Thyroid gland (tissue), 4 donors: ENCODE data around the gene PCSK7. TPM values are rescaled to one million over a fixed set of nuclear protein-coding genes. Genes with fewer than 3 reads are reported as not detected.

Experiments
- DNase-seq, 2 donors: peaks; one replicate each; pipeline ENCODE4 v3.0.0-alpha.2; 2019
- H3K27ac ChIP-seq, 3 donors: fragments of 200-600 bp; sonication (generic); 1 replicate in 2 of 3; 2 replicates in 1 of 3; pipeline ENCODE4 v1.5.1; 2016 to 2019; ENCODE audit warnings: mild to moderate bottlenecking in 1 of 3, moderate library complexity in 1 of 3
- H3K27me3 ChIP-seq: fragments of 200-600 bp; sonication (generic); one replicate; pipeline ENCODE4 v1.5.1; 2019
- H3K36me3 ChIP-seq, 2 donors: fragments of 200-600 bp; sonication (generic); one replicate each; pipeline ENCODE4 v1.5.1; 2016 to 2019
- H3K4me1 ChIP-seq, 2 donors: fragments of 200-600 bp; sonication (generic); one replicate each; pipeline ENCODE4 v1.5.1; 2017 to 2019
- H3K4me3 ChIP-seq, 3 donors: fragments of 200-600 bp; sonication (generic); replicated peaks in 1 of 3; 1 replicate in 2 of 3; 2 replicates in 1 of 3; pipeline ENCODE4 v1.5.1; 2016; ENCODE audit warnings: mild to moderate bottlenecking in 1 of 3
- H3K9me3 ChIP-seq: fragments of 200-600 bp; sonication (generic); one replicate; pipeline ENCODE4 v1.5.1; 2017
- POLR2A ChIP-seq, 2 donors: fragments of 450-650 bp; IDR thresholded peaks; one replicate each; pipeline ENCODE4 v1.6.1; 2017; ENCODE audit warnings: antibody characterized with exemption in 2 of 2, mild to moderate bottlenecking in 2 of 2, moderate library complexity in 1 of 2
- WGBS, 2 donors: methylation state at CpG; one replicate each; pipeline ENCODE4 v1.1.5; 2017; 5-methylcytosine and 5-hydroxymethylcytosine counted together
- intact Hi-C: fragments of 100-400 bp; cut with DNase I; formaldehyde crosslinking; loops from one replicate; pipeline ENCODE4 v1.15.1; 2023
- total RNA-seq, 4 donors: library from RNA; depleted of rRNA; stranded (reverse); fragments of >200 nt; gene quantifications; one replicate each; pipeline ENCODE4 v1.2.3, GENCODE V29; 2016
- TF ChIP-seq, protein P1 (sequence below), 6 experiments: fragments of 200-600 bp in 3 of 6; fragments of 450-650 bp in 3 of 6; sonication (generic) in 3 of 6; IDR thresholded peaks; one replicate each; pipeline ENCODE4 v1.5.1; 2016 to 2019; ENCODE audit warnings: antibody characterized with exemption in 6 of 6, mild to moderate bottlenecking in 2 of 6, inconsistent platforms in 1 of 6, moderate library complexity in 1 of 6

PCSK7 gene
- total RNA-seq, 4 donors from 2014 or later = 36.1 to 61.1 (median 47.5) TPM

DNA sequence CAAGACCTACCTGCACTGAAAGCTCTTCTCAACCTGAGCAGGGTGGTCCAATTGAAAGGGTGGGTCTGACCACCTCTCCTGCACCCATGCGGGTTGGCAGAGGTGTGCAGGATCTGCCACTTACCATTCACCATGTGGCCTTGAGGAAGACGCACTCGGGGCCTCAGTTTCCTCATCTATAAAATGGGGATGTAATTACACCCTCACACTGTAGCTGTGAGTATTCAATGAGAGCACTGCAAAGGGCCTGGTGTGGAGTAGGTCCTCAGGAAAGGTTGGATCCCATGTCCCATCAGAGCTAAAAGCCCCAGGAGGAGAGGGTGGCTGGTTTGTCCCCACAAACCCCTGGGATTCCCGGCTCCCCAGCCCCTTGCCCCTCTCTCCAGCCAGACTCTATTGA lies 33.3 kb downstream of the PCSK7 start:
- TF ChIP-seq POLR2A (IDR thresholded peaks at IDR 0.05) = no peak
- TF ChIP-seq, protein P1, sequence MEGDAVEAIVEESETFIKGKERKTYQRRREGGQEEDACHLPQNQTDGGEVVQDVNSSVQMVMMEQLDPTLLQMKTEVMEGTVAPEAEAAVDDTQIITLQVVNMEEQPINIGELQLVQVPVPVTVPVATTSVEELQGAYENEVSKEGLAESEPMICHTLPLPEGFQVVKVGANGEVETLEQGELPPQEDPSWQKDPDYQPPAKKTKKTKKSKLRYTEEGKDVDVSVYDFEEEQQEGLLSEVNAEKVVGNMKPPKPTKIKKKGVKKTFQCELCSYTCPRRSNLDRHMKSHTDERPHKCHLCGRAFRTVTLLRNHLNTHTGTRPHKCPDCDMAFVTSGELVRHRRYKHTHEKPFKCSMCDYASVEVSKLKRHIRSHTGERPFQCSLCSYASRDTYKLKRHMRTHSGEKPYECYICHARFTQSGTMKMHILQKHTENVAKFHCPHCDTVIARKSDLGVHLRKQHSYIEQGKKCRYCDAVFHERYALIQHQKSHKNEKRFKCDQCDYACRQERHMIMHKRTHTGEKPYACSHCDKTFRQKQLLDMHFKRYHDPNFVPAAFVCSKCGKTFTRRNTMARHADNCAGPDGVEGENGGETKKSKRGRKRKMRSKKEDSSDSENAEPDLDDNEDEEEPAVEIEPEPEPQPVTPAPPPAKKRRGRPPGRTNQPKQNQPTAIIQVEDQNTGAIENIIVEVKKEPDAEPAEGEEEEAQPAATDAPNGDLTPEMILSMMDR (IDR thresholded peaks at IDR 0.05) = no peak
- intact Hi-C loops = no loop called here
- H3K9me3 ChIP-seq = no peaks in the 10 kb centered on the region
- peaks cover 17 to 43% of the 10 kb centered on the region in 2 donors for H3K4me1 ChIP-seq
- 69 to 72% methylated on average over 3 to 4 of the region's 4 CpGs for WGBS, 2 donors
- DNase-seq = no peak
- no peak overlapping the region for H3K4me3 ChIP-seq
- H3K27ac ChIP-seq = peak overlapping the region; percentile 52 to 62 (median 57)
- H3K27me3 ChIP-seq = no peaks in the 10 kb centered on the region
- peaks cover 6 to 7% of the 10 kb centered on the region in 2 donors for H3K36me3 ChIP-seq

DNA sequence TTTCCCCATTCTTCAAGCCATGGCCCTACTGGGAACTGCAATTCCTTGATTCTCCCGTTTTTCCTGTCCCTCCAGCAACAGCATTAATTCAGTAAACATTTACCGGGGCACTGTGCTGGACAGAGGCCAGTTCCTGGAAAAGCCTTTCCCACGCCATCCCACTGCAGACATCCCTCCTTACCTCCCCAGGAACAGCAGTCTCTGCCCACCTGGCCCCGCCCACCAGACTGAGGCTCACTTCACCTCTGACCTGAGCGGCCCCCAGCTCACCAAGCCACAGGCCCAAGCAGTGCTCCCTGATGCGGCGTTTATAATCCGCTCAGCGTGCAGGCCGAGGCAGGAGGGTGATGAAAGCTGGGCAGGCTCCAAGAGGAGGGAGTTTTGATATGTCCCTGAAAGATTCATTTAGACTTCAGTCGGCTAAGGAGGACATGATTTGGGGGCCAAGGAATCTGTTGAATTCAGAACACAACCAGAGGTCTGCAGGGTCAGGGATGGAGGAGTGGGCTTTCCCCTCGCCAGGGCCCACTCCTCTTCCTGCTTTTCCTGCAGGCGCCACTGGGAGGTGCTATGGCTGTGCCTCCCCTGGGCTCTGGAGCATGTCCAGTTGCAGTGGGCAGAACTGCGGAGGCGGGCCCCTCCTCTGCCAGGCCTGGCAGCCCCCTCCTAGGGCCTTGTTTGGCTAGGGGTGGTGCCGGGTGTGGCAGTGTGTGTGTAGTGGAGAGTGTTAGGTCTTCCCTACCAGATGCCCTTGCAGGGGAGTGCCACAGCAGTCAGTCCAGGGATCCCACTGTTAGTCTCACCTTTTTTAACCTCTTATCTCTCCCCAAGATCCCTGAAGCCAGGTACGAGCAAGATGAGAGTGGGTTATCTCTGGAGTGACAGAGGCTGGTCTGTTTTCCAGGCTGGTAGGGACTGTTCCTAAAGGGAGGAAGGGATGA lies 34.1 kb downstream of the PCSK7 start:
- TF ChIP-seq POLR2A (IDR thresholded peaks at IDR 0.05) = no peak
- TF ChIP-seq, protein P1 (IDR thresholded peaks at IDR 0.05) = peak in 4 of 6 experiments; percentile 12 to 43 (median 36)
- peaks cover 10 to 12% of the 10 kb centered on the region in 2 donors for H3K36me3 ChIP-seq
- intact Hi-C loops = no loop called here
- peak overlapping the region in 2 of 3 donors; percentile 57 to 62 for H3K27ac ChIP-seq
- 80 to 84% methylated on average over 15 to 16 of the region's 17 CpGs for WGBS, 2 donors
- H3K27me3 ChIP-seq = no peaks in the 10 kb centered on the region
- no peaks in the 10 kb centered on the region for H3K9me3 ChIP-seq
- peak; percentile 33 to 51 for DNase-seq
- no peak overlapping the region for H3K4me3 ChIP-seq
- H3K4me1 ChIP-seq = peaks cover 17 to 40% of the 10 kb centered on the region in 2 donors

DNA sequence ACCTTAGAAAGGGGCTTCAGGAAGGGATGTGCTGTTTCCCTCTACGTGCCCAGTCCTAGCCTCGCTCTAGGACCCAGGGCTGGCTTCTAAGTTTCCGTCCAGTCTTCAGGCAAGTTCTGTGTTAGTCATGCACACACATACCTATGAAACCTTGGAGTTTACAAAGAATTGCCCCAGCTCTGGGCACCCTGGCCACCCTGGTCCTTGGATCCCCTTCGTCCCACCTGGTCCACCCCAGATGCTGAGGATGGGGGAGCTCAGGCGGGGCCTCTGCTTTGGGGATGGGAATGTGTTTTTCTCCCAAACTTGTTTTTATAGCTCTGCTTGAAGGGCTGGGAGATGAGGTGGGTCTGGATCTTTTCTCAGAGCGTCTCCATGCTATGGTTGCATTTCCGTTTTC lies 34.9 kb downstream of the PCSK7 start:
- intact Hi-C loops = no loop called here
- no peak for DNase-seq
- Histone ChIP-seq H3K4me3 (no peak overlapping the region), H3K36me3 (peaks cover 10 to 20% of the 10 kb centered on the region in 2 donors), H3K27me3 (no peaks in the 10 kb centered on the region), H3K9me3 (no peaks in the 10 kb centered on the region), H3K27ac (no peak overlapping the region), H3K4me1 (peaks cover 17 to 36% of the 10 kb centered on the region in 2 donors)
- TF ChIP-seq, protein P1 (IDR thresholded peaks at IDR 0.05) = no peak
- no peak for TF ChIP-seq POLR2A (IDR thresholded peaks at IDR 0.05)
- 97% methylated on average over 7 of the region's 7 CpGs for WGBS, 2 donors

DNA sequence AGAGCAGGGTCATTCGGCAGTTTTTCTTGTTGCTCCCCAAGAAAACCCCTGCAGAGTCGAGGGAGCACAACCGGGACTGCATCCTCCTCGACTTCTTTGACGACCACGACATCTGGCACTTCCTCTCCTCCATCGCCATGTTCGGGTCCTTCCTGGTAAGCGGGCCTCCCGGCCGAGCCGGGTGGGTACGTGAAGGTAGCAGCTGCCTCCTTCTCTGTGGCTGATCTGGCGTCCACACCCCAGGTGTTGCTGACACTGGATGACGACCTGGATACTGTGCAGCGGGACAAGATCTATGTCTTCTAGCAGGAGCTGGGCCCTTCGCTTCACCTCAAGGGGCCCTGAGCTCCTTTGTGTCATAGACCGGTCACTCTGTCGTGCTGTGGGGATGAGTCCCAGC lies 36.1 kb downstream of the PCSK7 start:
- Histone ChIP-seq H3K27ac (no peak overlapping the region), H3K4me1 (peaks cover 9 to 24% of the 10 kb centered on the region in 2 donors), H3K27me3 (no peaks in the 10 kb centered on the region), H3K9me3 (no peaks in the 10 kb centered on the region), H3K36me3 (peaks cover 10 to 23% of the 10 kb centered on the region in 2 donors), H3K4me3 (no peak overlapping the region)
- no peak for TF ChIP-seq POLR2A (IDR thresholded peaks at IDR 0.05)
- intact Hi-C loops = no loop called here
- WGBS, 2 donors = 91 to 96% methylated on average over 13 to 19 of the region's 19 CpGs
- DNase-seq = no peak

DNA sequence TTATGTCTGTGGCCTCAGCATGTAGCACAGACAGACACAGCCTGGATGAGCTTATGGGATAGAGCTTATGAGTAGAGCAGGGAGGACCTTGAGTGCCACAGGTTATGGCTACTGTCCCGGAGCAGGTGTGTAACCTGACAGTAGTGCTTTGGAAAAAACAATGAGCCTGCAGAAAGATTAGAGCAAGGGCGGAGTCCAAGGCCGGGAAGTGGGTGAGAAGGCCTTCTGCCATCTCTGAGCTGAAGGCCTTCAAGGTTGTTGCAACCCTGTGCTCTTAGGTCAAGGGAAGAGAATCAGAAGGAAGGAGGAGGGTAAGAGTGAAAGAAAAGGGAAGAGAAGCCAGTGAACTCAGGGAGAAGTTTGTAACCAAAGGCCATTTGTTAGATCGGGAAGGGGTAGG lies 36.6 kb downstream of the PCSK7 start:
- H3K36me3 ChIP-seq = peaks cover 15 to 27% of the 10 kb centered on the region in 2 donors

More for the DNA sequence above, 36.6 kb downstream of the PCSK7 start:
- intact Hi-C loops = no loop called here
- no peak for TF ChIP-seq POLR2A (IDR thresholded peaks at IDR 0.05)
- TF ChIP-seq, protein P1 (IDR thresholded peaks at IDR 0.05) = no peak
- no peaks in the 10 kb centered on the region for H3K27me3 ChIP-seq
- DNase-seq = no peak
- H3K27ac ChIP-seq = no peak overlapping the region
- no peaks in the 10 kb centered on the region for H3K9me3 ChIP-seq
- H3K4me1 ChIP-seq = peaks cover 9 to 19% of the 10 kb centered on the region in 2 donors
- 88% methylated on average over 4 of the region's 4 CpGs for WGBS, 2 donors
- no peak overlapping the region for H3K4me3 ChIP-seq
